ENCODE measurements around the gene ATP2C1.
"Not testable (repeated sequence)": the region's sequence is repeated elsewhere in the genome, so short reads cannot be mapped to it uniquely, and the experiment has no call there.

ATP2C1 gene

GRCh38 chr3:130893376-130894129 is at the start of gene ATP2C1:
TSS of gene ATP2C1 (plus strand) at chr3:130894084. CDS start at chr3:130894770, 686 bp downstream.
- H3K4me3 ChIP-seq: peak within 1 kb of the TSS; percentile 78
- DNase-seq (ENCODE audit: low spot score in 2 of 2): peak; percentile 91 to 96
- in situ Hi-C loops (cut with MboI; ENCODE audit: low sequenced_read_pairs): loop anchor here (25.0 kb wide), 1 partner anchor 131 kb away; no protein-coding TSS in a partner anchor

GRCh38 chr3:130844462-130844861 is 49.4 kb upstream of the ATP2C1 start:
- no peak for DNase-seq (ENCODE audit: low spot score in 2 of 2)
- Histone ChIP-seq H3K4me3 (no peak overlapping the region), H3K4me1 (no peaks in the 10 kb centered on the region), H3K27me3 (ENCODE audit: low read depth) (no peaks in the 10 kb centered on the region), H3K36me3 (replicated peaks) (no peaks in the 10 kb centered on the region), H3K9me3 (no peaks in the 10 kb centered on the region)
- in situ Hi-C loops (cut with MboI; ENCODE audit: low sequenced_read_pairs): no loop called here

More at GRCh38 chr3:130893376-130894129, at the start of gene ATP2C1:
- no peaks in the 10 kb centered on the region for H3K27me3 ChIP-seq (ENCODE audit: low read depth)
- no peaks in the 10 kb centered on the region for H3K36me3 ChIP-seq (replicated peaks)
- H3K9me3 ChIP-seq: no peaks in the 10 kb centered on the region
- peaks cover 13% of the 10 kb centered on the region for H3K4me1 ChIP-seq

- Histone ChIP-seq H3K4me3 (no peak overlapping the region), H3K9me3 (no peaks in the 10 kb centered on the region), H3K36me3 (replicated peaks) (no peaks in the 10 kb centered on the region), H3K4me1 (peaks cover 3% of the 10 kb centered on the region), H3K27me3 (ENCODE audit: low read depth) (no peaks in the 10 kb centered on the region)
- in situ Hi-C loops (cut with MboI; ENCODE audit: low sequenced_read_pairs): no loop called here
- no peak for DNase-seq (ENCODE audit: low spot score in 2 of 2)
Observed at GRCh38 chr3:130846181-130846580, 47.7 kb upstream of the ATP2C1 start.

GRCh38 chr3:130849091-130849552 is 44.8 kb upstream of the ATP2C1 start:
- Histone ChIP-seq H3K4me3 (no peak overlapping the region), H3K4me1 (peaks cover 3% of the 10 kb centered on the region), H3K36me3 (replicated peaks) (no peaks in the 10 kb centered on the region), H3K9me3 (no peaks in the 10 kb centered on the region), H3K27me3 (ENCODE audit: low read depth) (no peaks in the 10 kb centered on the region)
- in situ Hi-C loops (cut with MboI; ENCODE audit: low sequenced_read_pairs): no loop called here
- DNase-seq (ENCODE audit: low spot score in 2 of 2): no peak

DNA sequence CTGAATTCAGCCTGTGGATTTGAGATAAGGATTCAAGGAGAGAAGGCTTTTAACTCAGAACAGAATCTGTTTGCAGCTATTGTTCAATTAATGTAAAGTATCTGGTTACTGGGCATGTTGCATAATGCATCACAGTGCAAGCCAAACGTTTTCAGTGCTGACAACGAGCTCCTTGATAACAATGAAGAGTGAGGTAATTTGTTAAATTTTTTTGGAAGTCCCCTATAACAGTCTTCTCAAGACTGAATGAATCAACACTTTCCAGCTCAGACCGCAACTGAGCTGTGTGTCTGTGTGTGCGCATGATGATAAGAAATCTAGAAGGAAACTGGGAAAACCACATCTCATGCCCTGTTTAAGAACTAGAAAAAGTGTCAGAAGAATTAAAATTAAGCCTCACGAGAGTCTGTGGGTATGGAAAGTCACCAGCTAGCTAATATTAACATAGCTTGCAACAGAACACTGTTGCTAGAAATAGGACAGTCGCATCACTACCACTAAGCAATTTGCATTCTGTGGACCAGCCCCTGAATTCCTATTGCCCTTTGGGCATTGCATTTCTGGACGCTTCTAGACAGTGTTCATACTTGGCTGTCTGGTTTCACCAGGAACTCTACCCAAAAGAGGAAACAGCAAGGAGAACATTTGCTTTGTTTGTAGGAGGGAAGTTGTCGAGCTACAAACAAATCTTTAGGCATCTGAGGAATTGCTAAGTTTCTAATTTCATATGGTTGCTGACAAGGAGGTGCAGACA is 43.7 kb upstream of the ATP2C1 start:
- no peaks in the 10 kb centered on the region for H3K27me3 ChIP-seq (ENCODE audit: low read depth)
- peak; percentile 25 to 42 for DNase-seq (ENCODE audit: low spot score in 2 of 2)
- no peaks in the 10 kb centered on the region for H3K36me3 ChIP-seq (replicated peaks)
- H3K9me3 ChIP-seq: no peaks in the 10 kb centered on the region
- no peak overlapping the region for H3K4me3 ChIP-seq
- H3K4me1 ChIP-seq: peaks cover 3% of the 10 kb centered on the region
- in situ Hi-C loops (cut with MboI; ENCODE audit: low sequenced_read_pairs): no loop called here

- no peak for DNase-seq (ENCODE audit: low spot score in 2 of 2)
- Histone ChIP-seq H3K9me3 (no peaks in the 10 kb centered on the region), H3K36me3 (replicated peaks) (no peaks in the 10 kb centered on the region), H3K4me1 (peaks cover 3% of the 10 kb centered on the region), H3K4me3 (no peak overlapping the region), H3K27me3 (ENCODE audit: low read depth) (no peaks in the 10 kb centered on the region)
- in situ Hi-C loops (cut with MboI; ENCODE audit: low sequenced_read_pairs): no loop called here
Observed at GRCh38 chr3:130850843-130851242, 43.0 kb upstream of the ATP2C1 start.

DNA sequence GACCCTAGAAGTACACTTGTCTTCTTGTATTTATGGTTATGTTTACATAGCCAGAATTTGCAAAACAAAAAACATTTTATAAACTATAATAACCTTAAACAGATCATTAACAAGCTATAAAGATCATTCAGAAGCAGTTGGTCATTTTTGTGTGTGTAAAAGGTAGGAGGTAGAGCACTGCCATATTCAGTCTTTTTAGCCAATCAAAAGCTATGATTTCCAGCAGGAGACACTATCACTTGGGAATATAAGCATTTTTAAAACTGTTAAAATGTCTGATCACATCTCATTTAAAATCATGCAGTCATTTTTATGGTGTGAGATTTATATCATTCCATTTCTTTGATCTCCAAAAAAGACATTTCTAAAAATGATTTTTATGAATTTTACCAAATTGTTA is 42.6 kb upstream of the ATP2C1 start:
- no peak overlapping the region for H3K4me3 ChIP-seq
- peaks cover 3% of the 10 kb centered on the region for H3K4me1 ChIP-seq
- H3K9me3 ChIP-seq: no peaks in the 10 kb centered on the region
- H3K27me3 ChIP-seq (ENCODE audit: low read depth): no peaks in the 10 kb centered on the region
- DNase-seq (ENCODE audit: low spot score in 2 of 2): no peak
- in situ Hi-C loops (cut with MboI; ENCODE audit: low sequenced_read_pairs): no loop called here
- H3K36me3 ChIP-seq (replicated peaks): no peaks in the 10 kb centered on the region

GRCh38 chr3:130853581-130853980 is 40.3 kb upstream of the ATP2C1 start:
- DNase-seq (ENCODE audit: low spot score in 2 of 2): no peak
- in situ Hi-C loops (cut with MboI; ENCODE audit: low sequenced_read_pairs): no loop called here
- Histone ChIP-seq H3K4me3 (no peak overlapping the region), H3K4me1 (peaks cover 3% of the 10 kb centered on the region), H3K9me3 (no peaks in the 10 kb centered on the region), H3K27me3 (ENCODE audit: low read depth) (no peaks in the 10 kb centered on the region), H3K36me3 (replicated peaks) (no peaks in the 10 kb centered on the region)

DNA sequence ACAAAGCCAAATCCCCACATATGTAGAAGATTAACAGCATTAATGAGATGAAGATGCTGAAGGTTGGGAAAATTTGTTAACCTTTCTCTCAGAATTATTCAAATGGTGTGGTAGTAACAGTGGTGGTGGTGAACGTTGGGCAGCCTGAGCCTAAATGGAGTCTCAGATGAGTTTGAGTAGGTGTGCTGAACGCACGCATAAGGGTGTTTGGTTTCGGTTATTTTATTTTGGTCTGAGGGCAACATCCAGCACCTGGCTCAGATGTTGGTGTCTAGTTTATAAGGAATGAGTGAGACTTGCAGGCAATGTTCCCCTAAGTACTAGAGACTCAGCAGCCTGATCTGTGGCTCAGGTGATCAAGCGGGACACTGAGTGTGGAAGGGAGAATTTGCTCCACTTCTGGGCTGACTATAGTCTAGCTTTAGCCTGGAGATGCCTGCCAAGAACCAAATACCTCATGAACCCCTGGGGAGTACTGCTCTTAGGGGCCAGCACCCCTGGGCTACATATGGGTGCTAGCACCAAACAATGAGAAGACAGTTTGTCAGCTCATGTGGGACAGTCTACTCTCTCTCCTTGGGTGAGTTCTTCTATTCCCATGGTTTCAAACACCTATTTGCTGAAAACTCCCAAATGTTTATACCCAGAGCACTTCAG is 39.5 kb upstream of the ATP2C1 start:
- Histone ChIP-seq H3K36me3 (replicated peaks) (no peaks in the 10 kb centered on the region), H3K4me3 (no peak overlapping the region), H3K4me1 (peaks cover 3% of the 10 kb centered on the region), H3K9me3 (no peaks in the 10 kb centered on the region), H3K27me3 (ENCODE audit: low read depth) (peaks cover 4% of the 10 kb centered on the region; the same call in 1 of the 2 replicates)
- no peak for DNase-seq (ENCODE audit: low spot score in 2 of 2)
- in situ Hi-C loops (cut with MboI; ENCODE audit: low sequenced_read_pairs): no loop called here

DNA sequence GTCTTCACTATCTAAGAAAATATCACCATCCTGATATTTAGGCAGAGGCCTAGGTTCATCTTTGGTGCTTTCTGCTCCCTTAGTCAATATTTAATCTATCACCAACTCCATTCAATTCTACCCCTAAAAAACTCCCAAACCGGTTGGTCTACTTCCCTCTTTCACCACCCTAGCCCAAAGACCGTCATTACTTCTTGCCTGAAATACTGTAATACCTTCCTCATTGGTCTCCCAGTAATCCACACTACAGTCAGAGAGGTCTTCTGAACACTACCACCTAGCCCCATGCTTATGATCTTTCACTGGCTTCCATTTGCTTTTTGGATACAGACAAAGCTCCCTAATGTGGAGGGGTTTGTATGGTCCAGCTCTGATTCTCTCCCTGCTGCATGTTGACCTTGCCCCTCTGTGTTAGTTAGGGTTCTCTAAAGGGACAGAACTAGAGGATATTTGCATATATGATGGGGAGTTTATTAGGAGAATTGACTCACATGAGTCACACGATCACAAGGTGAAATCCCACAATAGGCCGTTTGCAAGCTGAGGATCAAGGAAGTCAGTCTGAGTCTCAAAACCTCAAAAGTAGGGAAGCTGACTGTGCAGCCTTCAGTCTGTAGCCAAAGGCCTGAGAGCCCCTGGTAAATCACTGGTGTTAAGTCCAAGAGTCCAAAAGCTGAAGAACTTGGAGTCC is 36.4 kb upstream of the ATP2C1 start:
- peaks cover 10% of the 10 kb centered on the region; the same call in 1 of the 2 replicates for H3K27me3 ChIP-seq (ENCODE audit: low read depth)
- no peak for DNase-seq (ENCODE audit: low spot score in 2 of 2)
- H3K9me3 ChIP-seq: no peaks in the 10 kb centered on the region
- H3K4me3 ChIP-seq: no peak overlapping the region
- H3K4me1 ChIP-seq: no peaks in the 10 kb centered on the region
- no peaks in the 10 kb centered on the region for H3K36me3 ChIP-seq (replicated peaks)
- in situ Hi-C loops (cut with MboI; ENCODE audit: low sequenced_read_pairs): no loop called here

GRCh38 chr3:130862130-130862529 is 31.8 kb upstream of the ATP2C1 start:
- H3K27me3 ChIP-seq (ENCODE audit: low read depth); DNase-seq (ENCODE audit: low spot score in 2 of 2); H3K4me1 ChIP-seq; H3K9me3 ChIP-seq; H3K4me3 ChIP-seq; in situ Hi-C loops (cut with MboI; ENCODE audit: low sequenced_read_pairs); H3K36me3 ChIP-seq (replicated peaks): not testable (repeated sequence)

- Histone ChIP-seq H3K4me3 (no peak overlapping the region), H3K36me3 (replicated peaks) (no peaks in the 10 kb centered on the region), H3K27me3 (ENCODE audit: low read depth) (0 out of 2 replicates have a peak, but pooled peaks cover 1% of the 10 kb centered on the region), H3K4me1 (no peaks in the 10 kb centered on the region), H3K9me3 (no peaks in the 10 kb centered on the region)
- in situ Hi-C loops (cut with MboI; ENCODE audit: low sequenced_read_pairs): no loop called here
- DNase-seq (ENCODE audit: low spot score in 2 of 2): no peak
Observed at GRCh38 chr3:130865489-130865888, 28.4 kb upstream of the ATP2C1 start.

DNA sequence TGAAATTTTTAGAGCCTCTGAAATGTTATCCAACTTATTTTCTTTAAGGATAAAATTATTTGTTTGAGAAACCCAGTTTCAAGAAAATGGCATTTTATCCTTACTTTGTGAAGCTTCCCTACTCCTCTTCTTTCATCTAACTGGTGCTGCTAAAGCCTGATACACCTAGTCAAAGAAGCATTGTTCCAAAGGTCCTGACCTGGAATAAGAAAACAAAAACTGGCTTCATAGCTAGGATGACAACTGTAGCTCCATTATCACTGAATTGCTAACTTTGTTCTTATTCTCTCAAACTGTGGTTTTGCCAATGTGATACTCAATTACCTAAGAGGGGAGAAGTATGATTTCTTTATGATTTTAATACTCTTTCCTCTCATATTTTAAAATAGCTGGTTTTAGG is 27.6 kb upstream of the ATP2C1 start:
- H3K4me3 ChIP-seq: no peak overlapping the region
- H3K9me3 ChIP-seq: no peaks in the 10 kb centered on the region
- DNase-seq (ENCODE audit: low spot score in 2 of 2): no peak
- H3K27me3 ChIP-seq (ENCODE audit: low read depth): no peaks in the 10 kb centered on the region
- H3K36me3 ChIP-seq (replicated peaks): no peaks in the 10 kb centered on the region
- in situ Hi-C loops (cut with MboI; ENCODE audit: low sequenced_read_pairs): no loop called here
- H3K4me1 ChIP-seq: no peaks in the 10 kb centered on the region

Measured in HAP-1 (cell line).